Right atrium auricular region (tissue), 2 donors: Measurements from ENCODE around the gene KRT23. TPM values are rescaled to one million over a fixed set of nuclear protein-coding genes. Genes with fewer than 3 reads are reported as not detected.
"Not testable (repeated sequence)": the region's sequence is repeated elsewhere in the genome, so short reads cannot be mapped to it uniquely, and the experiment has no call there.

Source experiments
- DNase-seq: peaks from one replicate; pipeline ENCODE4 v3.0.0-alpha.2; 2019; ENCODE audit warnings: low spot score
- H3K27ac ChIP-seq, 2 donors: fragments of 200-600 bp; sonication (generic); 1 replicate in 1 of 2; 2 replicates in 1 of 2; pipeline ENCODE4 v1.5.1; 2016 to 2019
- H3K27me3 ChIP-seq, 2 donors: fragments of 200-600 bp; sonication (generic); one replicate each; pipeline versions ENCODE4 v1.5.1 to v1.6.0; 2017 to 2019
- H3K36me3 ChIP-seq: fragments of 200-600 bp; sonication (generic); one replicate; pipeline ENCODE4 v1.5.1; 2016
- H3K4me1 ChIP-seq, 2 donors: fragments of 200-600 bp; sonication (generic); one replicate each; pipeline versions ENCODE4 v1.5.1 to v1.6.0; 2017 to 2019
- H3K4me3 ChIP-seq, 2 donors: fragments of 200-600 bp; sonication (generic); 1 replicate in 1 of 2; 2 replicates in 1 of 2; pipeline ENCODE4 v1.5.1; 2017 to 2019; ENCODE audit warnings: mild to moderate bottlenecking in 1 of 2, moderate library complexity in 1 of 2
- H3K9me3 ChIP-seq, 2 donors: fragments of 200-600 bp; sonication (generic); one replicate each; pipeline ENCODE4 v1.5.1; 2019
- total RNA-seq, 2 donors: library from RNA; depleted of rRNA; stranded (reverse); fragments of >200 nt; gene quantifications; one replicate each; pipeline ENCODE4 v1.1.0, GENCODE V29; 2016
- TF ChIP-seq, protein P1 (sequence below), 2 donors: fragments of 200-600 bp; sonication (generic); IDR thresholded peaks; one replicate each; pipeline ENCODE4 v1.5.1; 2019; ENCODE audit warnings: antibody characterized with exemption in 2 of 2

Gene KRT23
- total RNA-seq, 2 donors from 2014 or later, result not detected

GRCh38 chr17:40922239-40922638 lies 15.2 kb downstream of the KRT23 start:
- TF ChIP-seq, protein P1, sequence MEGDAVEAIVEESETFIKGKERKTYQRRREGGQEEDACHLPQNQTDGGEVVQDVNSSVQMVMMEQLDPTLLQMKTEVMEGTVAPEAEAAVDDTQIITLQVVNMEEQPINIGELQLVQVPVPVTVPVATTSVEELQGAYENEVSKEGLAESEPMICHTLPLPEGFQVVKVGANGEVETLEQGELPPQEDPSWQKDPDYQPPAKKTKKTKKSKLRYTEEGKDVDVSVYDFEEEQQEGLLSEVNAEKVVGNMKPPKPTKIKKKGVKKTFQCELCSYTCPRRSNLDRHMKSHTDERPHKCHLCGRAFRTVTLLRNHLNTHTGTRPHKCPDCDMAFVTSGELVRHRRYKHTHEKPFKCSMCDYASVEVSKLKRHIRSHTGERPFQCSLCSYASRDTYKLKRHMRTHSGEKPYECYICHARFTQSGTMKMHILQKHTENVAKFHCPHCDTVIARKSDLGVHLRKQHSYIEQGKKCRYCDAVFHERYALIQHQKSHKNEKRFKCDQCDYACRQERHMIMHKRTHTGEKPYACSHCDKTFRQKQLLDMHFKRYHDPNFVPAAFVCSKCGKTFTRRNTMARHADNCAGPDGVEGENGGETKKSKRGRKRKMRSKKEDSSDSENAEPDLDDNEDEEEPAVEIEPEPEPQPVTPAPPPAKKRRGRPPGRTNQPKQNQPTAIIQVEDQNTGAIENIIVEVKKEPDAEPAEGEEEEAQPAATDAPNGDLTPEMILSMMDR (IDR thresholded peaks at IDR 0.05), result no peak
- Histone ChIP-seq H3K9me3 (no peaks in the 10 kb centered on the region), H3K4me3 (no peak overlapping the region), H3K36me3 (no peaks in the 10 kb centered on the region), H3K27ac (peak overlapping the region; percentile 22 to 51), H3K4me1 (no peaks in the 10 kb centered on the region), H3K27me3 (no peaks in the 10 kb centered on the region)
- DNase-seq, result peak; percentile 71

- no peak overlapping the region for H3K4me3 ChIP-seq
- no peak overlapping the region for H3K27ac ChIP-seq
- H3K36me3 ChIP-seq, result no peaks in the 10 kb centered on the region
- DNase-seq, result no peak
- H3K27me3 ChIP-seq, result no peaks in the 10 kb centered on the region
- TF ChIP-seq, protein P1 (IDR thresholded peaks at IDR 0.05), result no peak
- H3K9me3 ChIP-seq, result no peaks in the 10 kb centered on the region
- no peaks in the 10 kb centered on the region for H3K4me1 ChIP-seq
Observed at GRCh38 chr17:40921026-40921425, 16.4 kb downstream of the KRT23 start.

GRCh38 chr17:40917116-40917515 lies 20.3 kb downstream of the KRT23 start:
- not testable (repeated sequence) for H3K4me1 ChIP-seq, DNase-seq, H3K9me3 ChIP-seq, H3K4me3 ChIP-seq, H3K27ac ChIP-seq, H3K36me3 ChIP-seq, H3K27me3 ChIP-seq

DNA sequence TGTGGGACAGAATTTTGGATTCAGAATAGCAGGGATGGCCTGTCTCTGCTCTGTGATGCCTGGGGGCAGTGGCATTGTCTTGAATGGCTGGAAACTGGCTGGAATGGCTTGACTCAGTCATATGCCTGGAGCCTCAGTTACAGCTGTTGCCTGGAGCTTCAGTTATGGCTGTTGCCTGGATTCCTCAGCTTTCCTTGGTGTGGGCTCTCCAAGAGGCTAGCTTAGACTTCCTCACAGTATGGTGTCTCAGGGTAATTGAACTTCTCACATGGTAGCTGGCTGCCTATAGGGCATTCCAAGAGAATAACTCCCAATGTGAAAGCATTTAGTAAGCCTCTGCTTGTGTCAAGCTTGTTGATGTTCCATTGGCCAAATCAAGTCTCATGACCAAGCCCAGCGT lies 21.1 kb downstream of the KRT23 start:
- Histone ChIP-seq H3K27me3 (no peaks in the 10 kb centered on the region), H3K36me3 (no peaks in the 10 kb centered on the region), H3K27ac (no peak overlapping the region), H3K4me1 (no peaks in the 10 kb centered on the region), H3K4me3 (no peak overlapping the region), H3K9me3 (no peaks in the 10 kb centered on the region)
- TF ChIP-seq, protein P1 (IDR thresholded peaks at IDR 0.05), result no peak
- no peak for DNase-seq

- Histone ChIP-seq H3K27me3 (no peaks in the 10 kb centered on the region), H3K27ac (no peak overlapping the region), H3K4me3 (no peak overlapping the region), H3K36me3 (no peaks in the 10 kb centered on the region), H3K4me1 (no peaks in the 10 kb centered on the region), H3K9me3 (no peaks in the 10 kb centered on the region)
- DNase-seq, result no peak
- TF ChIP-seq, protein P1 (IDR thresholded peaks at IDR 0.05), result no peak
Observed at GRCh38 chr17:40915721-40916256, 21.7 kb downstream of the KRT23 start.

DNA sequence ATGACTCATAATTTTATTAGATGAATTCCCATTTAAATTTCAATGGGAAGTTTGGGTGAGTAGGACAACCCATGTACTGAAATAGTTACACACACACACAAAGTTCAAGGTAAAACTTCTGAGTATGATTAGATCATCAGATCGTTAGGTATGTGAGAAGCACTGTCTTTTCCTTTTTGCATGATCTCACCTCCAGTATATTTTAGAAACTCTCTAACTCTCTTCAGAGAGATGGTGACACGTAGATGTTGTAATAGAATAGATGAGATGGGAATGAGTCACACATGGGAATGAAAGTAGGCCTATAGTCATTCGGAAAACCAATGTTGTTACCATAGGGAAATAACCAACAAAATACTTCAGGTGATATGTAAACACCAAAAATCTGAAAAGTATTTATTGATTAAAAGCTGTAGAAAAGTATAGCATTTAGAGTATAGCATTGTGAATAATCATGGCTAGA lies 22.2 kb downstream of the KRT23 start:
- Histone ChIP-seq H3K27me3 (no peaks in the 10 kb centered on the region), H3K27ac (no peak overlapping the region), H3K9me3 (no peaks in the 10 kb centered on the region), H3K36me3 (no peaks in the 10 kb centered on the region), H3K4me1 (no peaks in the 10 kb centered on the region), H3K4me3 (no peak overlapping the region)
- DNase-seq, result no peak
- TF ChIP-seq, protein P1 (IDR thresholded peaks at IDR 0.05), result no peak
